ENCODE measurements around the gene GTPBP3. TPM values are rescaled to one million over a fixed set of nuclear protein-coding genes. Genes with fewer than 3 reads are reported as not detected.

GTPBP3 gene
- polyA plus RNA-seq, 3 donors = 1.0 to 22.0 (median 1.7) TPM

DNA sequence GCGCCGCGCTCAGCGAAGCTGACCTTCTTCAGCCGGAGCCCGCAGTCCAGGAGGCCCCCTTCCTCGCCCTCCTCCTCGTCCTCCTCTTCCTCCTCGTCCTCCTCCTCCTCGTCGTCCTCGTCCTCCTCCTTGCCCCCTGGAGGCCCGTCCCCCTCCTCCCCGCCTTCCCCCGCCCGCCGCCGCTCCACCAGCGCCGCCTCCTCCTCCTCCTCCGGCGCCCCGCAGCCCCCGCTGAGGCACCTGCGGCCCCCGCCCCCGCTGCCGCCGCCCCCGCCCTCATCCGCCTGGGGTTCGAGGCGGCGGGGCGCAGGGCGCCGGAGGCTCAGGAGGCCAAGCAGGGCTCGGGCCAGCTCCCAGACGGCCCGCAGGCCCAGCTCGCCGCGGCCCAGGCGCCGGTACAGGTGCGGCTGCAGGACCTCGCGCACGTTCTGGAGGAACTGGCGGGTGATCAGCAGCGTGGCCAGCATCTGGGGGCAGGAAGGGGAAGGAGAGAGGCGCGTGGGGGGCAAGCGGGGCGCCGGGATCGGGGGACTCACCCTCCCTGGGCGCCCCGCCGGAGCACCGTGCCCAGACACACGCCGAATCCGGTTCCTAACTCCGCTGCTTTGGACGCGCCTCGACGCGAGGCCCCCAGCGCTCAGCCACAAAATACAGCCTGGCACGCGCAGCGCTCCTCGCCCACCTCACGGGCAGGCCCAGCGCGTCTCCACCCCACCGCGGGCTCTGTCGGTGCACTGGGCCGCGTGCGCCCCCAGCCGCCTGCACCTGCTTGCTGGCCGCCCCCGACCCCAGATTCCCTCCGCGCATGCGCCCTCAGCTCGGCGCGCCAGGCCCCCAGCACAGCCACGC is 8.6 kb upstream of the GTPBP3 start:
- Mint-ChIP-seq H3K27me3 (ENCODE audit: low read depth in 3 of 3) (peaks cover 23 to 48% (median 24%) of the 10 kb centered on the region in 3 donors), H3K4me1 (peaks cover 20% of the 10 kb centered on the region), H3K27ac (no peak overlapping the region), H3K9me3 (peaks cover 0 to 14% (median 10%) of the 10 kb centered on the region in 7 donors), H3K4me3 (peak overlapping the region; percentile 39 to 64), H3K36me3 (peaks cover 24 to 48% of the 10 kb centered on the region in 2 donors)
- Histone ChIP-seq H3K4me3 (replicated peaks in 1 of 3; ENCODE audit: low read depth in 2 of 3, low read length in 3 of 3) (peak overlapping the region in 1 of 3 experiments; percentile 71), H3K4me1 (ENCODE audit: control insufficient read depth in 1 of 2, insufficient read depth in 2 of 2, low read length in 2 of 2) (peaks cover 26 to 39% of the 10 kb centered on the region in 2 donors), H2AFZ (ENCODE audit: insufficient read depth, low read depth, low read length, poor library complexity, severe bottlenecking) (peak overlapping the region; percentile 75), H3K79me2 (ENCODE audit: insufficient read depth, low read length) (no peaks in the 10 kb centered on the region), H3K27ac (ENCODE audit: low read depth in 1 of 2, low read length in 2 of 2) (no peak overlapping the region), H4K20me1 (ENCODE audit: insufficient read depth, low read length) (peaks cover 33% of the 10 kb centered on the region), H3K9ac (ENCODE audit: insufficient read depth, low read length, poor library complexity, severe bottlenecking) (peak overlapping the region; percentile 40), H3K4me2 (replicated peaks; ENCODE audit: extremely low read depth, low read length, poor library complexity, severe bottlenecking) (peak overlapping the region; percentile 78), H3K9me3 (replicated peaks in 1 of 2; ENCODE audit: control insufficient read depth in 1 of 2, insufficient read depth in 1 of 2, low read length in 2 of 2) (peaks cover 0 to 12% of the 10 kb centered on the region in 2 donors), H3K36me3 (replicated peaks in 1 of 2; ENCODE audit: control insufficient read depth in 1 of 2, insufficient read depth in 2 of 2, low read length in 2 of 2) (peaks cover 8 to 13% of the 10 kb centered on the region in 2 donors), H3K27me3 (ENCODE audit: control insufficient read depth in 2 of 2, insufficient read depth in 2 of 2, low read length in 2 of 2) (peaks cover 11 to 28% of the 10 kb centered on the region in 2 donors)
- intact Hi-C loops (cut with micrococcal nuclease) = no loop called here
- WGBS (ENCODE audit: insufficient coverage) = 4% methylated on average over 69 of the region's 94 CpGs
- no peak for TF ChIP-seq CTCF (IDR thresholded peaks at IDR 0.05)
- peak in 1 of 3 donors; percentile 11 for DNase-seq

GRCh38 chr19:17329366-17330261 is 7.7 kb upstream of the GTPBP3 start:
- no peak for DNase-seq
- H2AFZ ChIP-seq (ENCODE audit: insufficient read depth, low read depth, low read length, poor library complexity, severe bottlenecking) = no peak overlapping the region
- H4K20me1 ChIP-seq (ENCODE audit: insufficient read depth, low read length) = peaks cover 28% of the 10 kb centered on the region
- H3K4me3 ChIP-seq (replicated peaks in 1 of 3; ENCODE audit: low read depth in 2 of 3, low read length in 3 of 3) = peak overlapping the region in 1 of 3 experiments; percentile 40
- H3K4me3 Mint-ChIP-seq = peak overlapping the region in 1 of 2 donors; percentile 78
- peaks cover 23 to 44% (median 24%) of the 10 kb centered on the region in 3 donors for H3K27me3 Mint-ChIP-seq (ENCODE audit: low read depth in 3 of 3)
- peaks cover 23 to 40% of the 10 kb centered on the region in 2 donors for H3K4me1 ChIP-seq (ENCODE audit: control insufficient read depth in 1 of 2, insufficient read depth in 2 of 2, low read length in 2 of 2)
- no peak for TF ChIP-seq CTCF (IDR thresholded peaks at IDR 0.05)
- H3K9me3 ChIP-seq (replicated peaks in 1 of 2; ENCODE audit: control insufficient read depth in 1 of 2, insufficient read depth in 1 of 2, low read length in 2 of 2) = peaks cover 0 to 12% of the 10 kb centered on the region in 2 donors
- no peak overlapping the region for H3K27ac Mint-ChIP-seq
- peak overlapping the region; percentile 78 for H3K4me2 ChIP-seq (replicated peaks; ENCODE audit: extremely low read depth, low read length, poor library complexity, severe bottlenecking)
- H3K4me1 Mint-ChIP-seq = peaks cover 23% of the 10 kb centered on the region
- H3K36me3 Mint-ChIP-seq = peaks cover 24 to 48% of the 10 kb centered on the region in 2 donors
- no peak overlapping the region for H3K27ac ChIP-seq (ENCODE audit: low read depth in 1 of 2, low read length in 2 of 2)
- 64% methylated on average over 44 of the region's 51 CpGs for WGBS (ENCODE audit: insufficient coverage)
- intact Hi-C loops (cut with micrococcal nuclease) = no loop called here
- H3K27me3 ChIP-seq (ENCODE audit: control insufficient read depth in 2 of 2, insufficient read depth in 2 of 2, low read length in 2 of 2) = peaks cover 11 to 28% of the 10 kb centered on the region in 2 donors
- peaks cover 0 to 14% (median 10%) of the 10 kb centered on the region in 7 donors for H3K9me3 Mint-ChIP-seq
- peak overlapping the region; percentile 40 for H3K9ac ChIP-seq (ENCODE audit: insufficient read depth, low read length, poor library complexity, severe bottlenecking)
- peaks cover 4% of the 10 kb centered on the region for H3K79me2 ChIP-seq (ENCODE audit: insufficient read depth, low read length)
- peaks cover 8 to 13% of the 10 kb centered on the region in 2 donors for H3K36me3 ChIP-seq (replicated peaks in 1 of 2; ENCODE audit: control insufficient read depth in 1 of 2, insufficient read depth in 2 of 2, low read length in 2 of 2)

Data from CD14-positive monocyte (primary cell).